Measurements from ENCODE around the gene ERG.

ERG gene

DNA sequence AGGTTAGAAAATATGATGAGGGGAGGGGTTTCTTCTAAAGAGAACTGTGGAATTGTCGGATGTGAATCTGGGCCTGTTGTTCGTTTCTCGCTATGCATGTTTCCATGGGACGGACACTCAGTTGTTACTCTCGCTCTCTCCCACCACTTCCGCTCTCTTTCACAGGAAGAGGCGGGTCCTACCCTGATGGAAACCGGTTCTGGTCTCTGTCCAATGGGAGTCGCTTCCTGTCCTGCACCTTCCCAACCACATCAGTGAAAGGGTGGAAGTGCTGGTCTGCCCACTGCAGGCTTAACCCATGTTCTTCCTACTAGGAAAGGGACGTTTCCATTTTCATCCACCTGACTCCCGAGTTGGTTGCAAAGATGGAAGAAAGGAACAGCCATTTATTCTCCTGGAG lies 122.0 kb downstream of the ERG start:
- H3K9me3 Mint-ChIP-seq, result peaks cover 3% of the 10 kb centered on the region
- no peaks in the 10 kb centered on the region for H3K27me3 Mint-ChIP-seq (ENCODE audit: low read depth)

DNA sequence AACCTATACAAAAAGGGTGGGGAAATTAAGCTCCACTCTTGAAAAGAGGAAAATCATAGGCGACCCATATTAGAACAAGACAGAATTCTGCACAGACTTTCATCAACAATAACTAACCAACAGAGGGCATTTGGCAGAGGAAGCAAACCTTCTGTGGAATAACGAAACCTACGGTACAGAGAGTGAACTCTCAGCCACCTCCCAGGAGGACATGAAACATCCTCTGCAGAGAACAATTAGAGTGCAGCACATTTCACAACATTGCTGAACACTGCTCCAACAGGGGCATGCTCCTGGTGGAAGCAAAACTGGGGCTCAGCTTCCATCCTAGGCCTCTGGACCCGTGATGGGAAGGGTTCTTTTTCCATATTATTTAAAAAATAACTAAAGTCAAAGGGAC lies 130.6 kb downstream of the ERG start:
- Mint-ChIP-seq H3K36me3 (ENCODE audit: low read depth) (no peaks in the 10 kb centered on the region), H3K27ac (no peak overlapping the region), H3K4me1 (ENCODE audit: low read depth) (no peaks in the 10 kb centered on the region), H3K4me3 (no peak overlapping the region), H3K9me3 (no peaks in the 10 kb centered on the region), H3K27me3 (ENCODE audit: low read depth) (peaks cover 12% of the 10 kb centered on the region)

More for the DNA sequence above, 122.0 kb downstream of the ERG start:
- no peaks in the 10 kb centered on the region for H3K36me3 Mint-ChIP-seq (ENCODE audit: low read depth)
- no peaks in the 10 kb centered on the region for H3K4me1 Mint-ChIP-seq (ENCODE audit: low read depth)
- no peak overlapping the region for H3K27ac Mint-ChIP-seq
- H3K4me3 Mint-ChIP-seq, result no peak overlapping the region

DNA sequence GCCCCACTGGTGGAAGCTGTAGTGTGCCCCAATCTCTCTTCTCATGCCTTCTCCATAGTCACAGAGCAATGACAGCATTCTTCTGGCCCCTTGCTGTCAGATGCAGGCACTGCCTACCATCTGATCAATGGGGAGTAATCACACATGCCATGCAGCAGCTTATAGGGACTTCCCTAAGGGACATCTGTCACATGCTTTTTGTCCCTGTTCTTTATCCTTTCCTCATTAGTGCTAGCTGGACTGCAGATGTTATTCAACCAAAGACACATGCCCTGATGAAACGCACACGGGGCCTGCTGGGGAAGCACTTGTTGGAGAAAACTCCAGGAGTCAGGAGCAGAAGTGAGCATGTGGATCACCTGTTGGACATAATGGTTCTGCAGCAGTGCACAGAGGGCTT lies 132.8 kb downstream of the ERG start:
- H3K9me3 Mint-ChIP-seq, result no peaks in the 10 kb centered on the region
- H3K4me1 Mint-ChIP-seq (ENCODE audit: low read depth), result no peaks in the 10 kb centered on the region
- peaks cover 12% of the 10 kb centered on the region for H3K27me3 Mint-ChIP-seq (ENCODE audit: low read depth)
- no peak overlapping the region for H3K27ac Mint-ChIP-seq
- H3K36me3 Mint-ChIP-seq (ENCODE audit: low read depth), result no peaks in the 10 kb centered on the region
- H3K4me3 Mint-ChIP-seq, result no peak overlapping the region

DNA sequence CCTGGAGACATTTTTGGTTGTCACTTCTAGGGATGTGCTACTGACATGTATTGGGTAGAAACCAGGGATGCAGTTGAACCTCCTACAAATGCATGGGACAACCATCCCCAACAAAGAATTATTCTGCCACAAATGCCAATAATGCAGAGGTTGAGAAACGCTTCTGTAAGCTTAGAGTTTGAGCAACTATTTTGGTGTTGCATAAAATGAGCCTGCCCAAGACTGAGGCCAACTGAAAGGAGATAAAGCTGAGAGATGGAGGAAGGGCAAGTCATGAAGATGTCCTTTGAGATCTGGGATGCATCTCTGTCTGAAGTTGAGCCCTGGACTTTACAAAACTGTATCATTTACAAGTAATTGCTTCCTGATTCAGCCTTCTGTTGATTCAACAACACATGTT lies 134.6 kb downstream of the ERG start:
- Mint-ChIP-seq H3K27ac (no peak overlapping the region), H3K36me3 (ENCODE audit: low read depth) (no peaks in the 10 kb centered on the region), H3K4me1 (ENCODE audit: low read depth) (no peaks in the 10 kb centered on the region), H3K27me3 (ENCODE audit: low read depth) (peaks cover 2% of the 10 kb centered on the region), H3K4me3 (no peak overlapping the region), H3K9me3 (no peaks in the 10 kb centered on the region)

DNA sequence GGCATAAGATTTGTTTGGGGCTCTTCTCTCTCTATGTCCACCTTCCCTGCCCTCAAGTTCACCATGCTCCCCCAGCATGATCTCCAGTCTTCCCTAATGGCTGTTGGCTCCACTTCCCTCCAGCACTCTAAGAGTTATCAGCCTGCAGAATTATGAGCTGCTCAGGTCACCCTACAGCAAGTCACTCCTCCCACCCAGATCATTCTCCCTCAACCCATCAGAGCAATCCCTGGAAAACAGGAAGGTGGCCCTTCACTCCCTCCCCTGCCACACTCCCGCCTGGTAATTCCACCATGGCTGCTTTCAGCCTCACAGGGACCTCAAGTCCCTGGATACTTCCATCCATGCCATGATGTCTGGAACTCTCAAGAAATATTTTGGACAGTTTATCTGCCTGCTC lies 137.0 kb downstream of the ERG start:
- Mint-ChIP-seq H3K9me3 (no peaks in the 10 kb centered on the region), H3K4me3 (no peak overlapping the region), H3K4me1 (ENCODE audit: low read depth) (no peaks in the 10 kb centered on the region), H3K27ac (no peak overlapping the region), H3K36me3 (ENCODE audit: low read depth) (no peaks in the 10 kb centered on the region), H3K27me3 (ENCODE audit: low read depth) (no peaks in the 10 kb centered on the region)

DNA sequence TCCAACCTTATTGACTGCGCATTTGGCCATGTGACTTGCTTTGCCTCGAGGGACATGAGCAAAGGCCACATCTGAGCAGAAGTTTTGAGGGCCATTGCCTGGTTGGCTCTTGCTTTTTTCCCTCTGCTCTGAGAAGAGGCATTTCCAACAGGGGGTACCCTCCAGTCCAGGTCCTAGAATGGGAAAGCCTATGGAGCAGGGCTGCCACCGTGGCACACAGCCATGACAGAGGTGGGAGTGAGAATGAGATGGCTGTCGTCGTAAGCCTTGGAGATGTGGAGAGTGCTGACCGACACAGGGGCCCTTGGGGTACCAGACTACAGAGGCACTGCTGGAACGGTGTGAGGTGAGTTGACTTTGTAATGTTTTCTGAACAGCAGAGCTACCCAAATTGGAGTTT lies 138.4 kb downstream of the ERG start:
- no peaks in the 10 kb centered on the region for H3K36me3 Mint-ChIP-seq (ENCODE audit: low read depth)
- H3K4me3 Mint-ChIP-seq, result no peak overlapping the region
- no peaks in the 10 kb centered on the region for H3K4me1 Mint-ChIP-seq (ENCODE audit: low read depth)
- H3K9me3 Mint-ChIP-seq, result no peaks in the 10 kb centered on the region
- no peak overlapping the region for H3K27ac Mint-ChIP-seq
- H3K27me3 Mint-ChIP-seq (ENCODE audit: low read depth), result no peaks in the 10 kb centered on the region

DNA sequence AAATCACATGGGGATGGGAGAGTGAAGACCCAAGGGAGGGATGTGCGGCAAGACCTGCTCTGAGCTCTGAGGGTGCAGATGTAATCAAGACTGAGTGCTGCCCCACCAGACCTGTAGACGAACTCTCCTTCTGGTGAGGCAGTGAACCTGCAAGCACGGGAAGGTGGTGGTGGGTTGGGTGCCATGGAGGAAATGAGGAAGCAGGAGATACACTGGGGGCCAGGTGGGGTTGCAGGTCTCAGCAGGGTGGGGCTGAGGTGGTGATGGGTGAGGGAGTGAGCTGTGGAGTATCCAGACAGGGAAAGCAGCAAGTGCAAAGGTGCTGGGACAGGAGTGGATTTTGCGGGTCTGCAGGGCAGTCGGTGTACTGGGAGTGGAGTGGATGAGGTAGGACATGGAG lies 139.2 kb downstream of the ERG start:
- Mint-ChIP-seq H3K27ac (no peak overlapping the region), H3K4me1 (ENCODE audit: low read depth) (no peaks in the 10 kb centered on the region), H3K36me3 (ENCODE audit: low read depth) (no peaks in the 10 kb centered on the region), H3K4me3 (no peak overlapping the region), H3K9me3 (no peaks in the 10 kb centered on the region), H3K27me3 (ENCODE audit: low read depth) (no peaks in the 10 kb centered on the region)

DNA sequence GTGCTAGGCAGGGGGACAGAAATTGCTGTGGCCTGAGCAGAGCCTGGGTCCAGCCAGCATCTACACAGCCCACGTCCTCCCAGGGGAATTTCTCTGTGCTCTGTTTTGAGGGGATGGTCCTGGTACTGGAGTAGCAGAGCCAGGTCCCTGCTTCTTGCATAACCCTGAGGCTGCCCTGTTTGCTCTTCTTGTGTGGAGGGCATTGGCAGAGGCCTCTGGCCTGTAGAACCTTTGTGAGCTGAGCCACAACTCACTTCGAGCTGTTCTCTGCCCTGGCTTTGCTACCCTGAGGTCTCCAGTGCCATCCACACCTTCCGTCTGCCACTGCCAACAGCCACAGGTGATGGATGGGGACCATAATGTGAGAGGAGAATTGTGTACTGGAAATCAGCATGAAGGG lies 139.6 kb downstream of the ERG start:
- Mint-ChIP-seq H3K4me1 (ENCODE audit: low read depth) (no peaks in the 10 kb centered on the region), H3K9me3 (no peaks in the 10 kb centered on the region), H3K36me3 (ENCODE audit: low read depth) (no peaks in the 10 kb centered on the region), H3K27me3 (ENCODE audit: low read depth) (no peaks in the 10 kb centered on the region), H3K27ac (no peak overlapping the region), H3K4me3 (no peak overlapping the region)

DNA sequence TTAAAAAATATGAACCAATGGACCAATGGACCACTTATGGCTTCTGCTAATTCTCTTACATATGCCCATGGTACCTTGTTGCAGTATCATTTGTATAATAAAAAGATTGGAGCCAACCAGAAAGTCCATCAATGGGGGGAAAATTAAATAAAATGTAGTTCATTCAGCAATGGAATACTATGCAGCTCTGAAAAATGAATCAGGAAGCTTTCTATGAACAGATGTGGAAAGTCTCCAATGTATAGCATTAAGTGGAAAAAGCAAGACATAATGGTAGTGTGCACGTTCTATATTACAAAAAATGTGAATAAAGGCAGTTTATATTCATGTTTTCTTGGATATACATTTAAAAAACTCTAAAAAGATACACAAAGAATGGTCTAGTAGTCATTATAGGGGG lies 140.2 kb downstream of the ERG start:
- H3K27ac Mint-ChIP-seq, result no peak overlapping the region
- no peak overlapping the region for H3K4me3 Mint-ChIP-seq
- H3K9me3 Mint-ChIP-seq, result no peaks in the 10 kb centered on the region
- H3K4me1 Mint-ChIP-seq (ENCODE audit: low read depth), result no peaks in the 10 kb centered on the region
- H3K36me3 Mint-ChIP-seq (ENCODE audit: low read depth), result no peaks in the 10 kb centered on the region
- no peaks in the 10 kb centered on the region for H3K27me3 Mint-ChIP-seq (ENCODE audit: low read depth)

DNA sequence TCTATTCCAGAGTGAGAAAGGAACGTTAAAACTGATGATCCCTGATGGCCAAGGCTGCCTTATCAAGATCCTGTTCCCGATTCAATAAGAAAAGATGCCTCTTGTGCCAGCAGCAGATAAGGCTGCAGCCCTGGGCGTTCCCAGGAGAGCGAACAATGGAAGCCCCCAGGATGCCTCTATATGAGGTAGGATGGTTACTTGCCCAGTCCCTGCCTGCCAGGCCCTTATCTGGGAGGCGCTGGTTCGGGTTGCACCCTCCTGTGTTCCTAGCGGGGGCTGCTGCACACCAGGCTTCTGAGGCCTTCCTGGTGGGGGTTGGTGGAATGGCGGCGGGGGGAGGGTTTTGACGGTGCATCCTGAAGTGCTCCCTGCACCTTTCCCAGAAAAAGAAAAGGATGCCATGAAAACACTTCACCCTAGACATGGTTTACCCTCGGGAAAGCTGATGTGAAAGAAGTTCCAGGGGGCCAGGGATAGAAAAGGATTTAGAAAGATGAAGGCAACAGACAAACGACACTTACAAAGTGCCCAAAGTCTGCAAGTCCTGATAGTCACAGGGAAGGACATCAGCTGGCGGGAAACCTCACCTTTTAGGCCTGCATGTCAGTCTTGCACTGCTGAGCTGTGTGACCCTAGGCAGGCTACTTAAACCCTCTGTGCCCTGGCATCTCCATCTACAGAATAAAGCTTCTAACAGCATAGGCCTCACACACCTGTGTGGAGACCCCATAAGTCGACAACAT lies 141.2 kb downstream of the ERG start:
- no peaks in the 10 kb centered on the region for H3K27me3 Mint-ChIP-seq (ENCODE audit: low read depth)
- H3K4me1 Mint-ChIP-seq (ENCODE audit: low read depth), result no peaks in the 10 kb centered on the region
- H3K27ac Mint-ChIP-seq, result no peak overlapping the region
- no peaks in the 10 kb centered on the region for H3K36me3 Mint-ChIP-seq (ENCODE audit: low read depth)
- no peaks in the 10 kb centered on the region for H3K9me3 Mint-ChIP-seq
- no peak overlapping the region for H3K4me3 Mint-ChIP-seq

DNA sequence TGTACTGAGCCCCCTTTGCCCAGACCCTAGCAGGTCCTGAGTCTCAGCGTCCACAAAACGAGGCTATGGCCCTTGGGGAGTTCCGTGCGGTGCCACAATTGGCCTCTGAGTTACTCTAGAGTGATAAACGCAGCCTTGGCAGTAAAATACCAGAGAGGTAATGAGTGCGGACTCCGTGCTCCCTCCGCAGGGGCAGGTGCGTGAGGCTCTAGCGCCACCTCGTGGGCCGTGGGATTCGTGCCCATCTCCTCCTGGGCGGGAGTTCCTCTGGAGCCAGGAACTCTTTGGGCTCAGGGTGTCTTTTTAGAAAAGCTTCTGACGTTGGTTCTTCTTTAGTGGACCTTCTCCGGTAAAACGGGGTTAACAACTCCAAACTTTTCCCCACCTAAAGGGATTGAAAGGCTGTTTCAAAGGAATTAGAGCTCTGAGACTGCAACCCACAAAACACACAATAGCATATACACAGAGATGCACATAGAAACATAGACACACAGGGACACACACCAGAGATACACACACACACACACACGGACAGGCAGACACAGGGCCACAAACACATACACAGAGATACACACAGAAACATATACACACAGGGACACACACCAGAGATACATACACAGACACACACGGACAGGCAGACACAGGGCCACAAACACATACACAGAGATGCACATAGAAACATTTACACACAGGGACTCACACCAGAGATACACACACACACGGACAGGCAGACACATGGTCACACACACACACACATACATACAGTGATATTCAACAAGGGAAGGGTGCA lies 142.1 kb downstream of the ERG start:
- Mint-ChIP-seq H3K36me3 (ENCODE audit: low read depth) (no peaks in the 10 kb centered on the region), H3K9me3 (no peaks in the 10 kb centered on the region), H3K4me1 (ENCODE audit: low read depth) (peaks cover 3% of the 10 kb centered on the region), H3K4me3 (no peak overlapping the region), H3K27me3 (ENCODE audit: low read depth) (no peaks in the 10 kb centered on the region), H3K27ac (no peak overlapping the region)

DNA sequence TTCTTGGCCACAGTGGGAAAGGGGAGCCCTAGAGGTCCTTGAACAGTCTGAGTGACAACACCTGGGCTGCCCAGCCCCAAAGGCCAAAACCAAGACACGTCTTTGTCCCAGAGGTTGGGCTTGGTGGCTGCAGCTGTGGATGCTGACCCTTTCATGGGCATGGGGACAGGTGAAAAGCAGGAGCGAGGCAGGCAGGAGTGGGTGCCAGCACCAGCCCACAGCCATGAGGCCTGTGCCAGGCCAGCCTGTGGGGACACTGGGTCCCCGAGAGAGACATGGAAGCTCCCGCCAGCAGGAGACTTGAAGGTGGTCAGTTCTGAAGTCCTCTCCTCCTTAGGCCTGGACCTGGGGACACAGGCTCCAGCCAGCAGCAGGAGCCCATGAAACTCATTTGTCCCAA lies 142.9 kb downstream of the ERG start:
- Mint-ChIP-seq H3K27me3 (ENCODE audit: low read depth) (no peaks in the 10 kb centered on the region), H3K4me3 (no peak overlapping the region), H3K9me3 (no peaks in the 10 kb centered on the region), H3K36me3 (ENCODE audit: low read depth) (no peaks in the 10 kb centered on the region), H3K4me1 (ENCODE audit: low read depth) (peaks cover 3% of the 10 kb centered on the region), H3K27ac (no peak overlapping the region)

DNA sequence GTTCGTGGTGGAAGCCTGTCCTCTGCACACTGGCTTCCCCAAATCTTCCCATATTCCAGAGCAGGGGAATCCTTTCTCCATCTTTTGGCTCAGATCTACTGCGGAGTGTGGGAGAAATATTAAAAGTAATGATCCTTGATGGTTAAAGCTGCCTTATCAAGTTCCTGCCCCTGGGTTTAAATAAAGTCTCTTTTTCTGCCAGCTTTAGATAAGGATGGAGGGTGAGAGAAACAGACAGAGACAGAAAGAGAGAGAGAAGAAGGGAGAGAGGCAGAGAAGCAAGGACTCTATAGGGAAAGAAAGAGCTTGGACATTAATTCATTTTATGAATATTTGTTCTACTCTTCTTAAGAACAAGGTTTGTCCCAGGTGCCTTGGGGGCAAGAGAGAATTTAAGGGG lies 143.5 kb downstream of the ERG start:
- H3K4me1 Mint-ChIP-seq (ENCODE audit: low read depth), result peaks cover 7% of the 10 kb centered on the region
- H3K4me3 Mint-ChIP-seq, result no peak overlapping the region
- H3K9me3 Mint-ChIP-seq, result no peaks in the 10 kb centered on the region
- no peaks in the 10 kb centered on the region for H3K27me3 Mint-ChIP-seq (ENCODE audit: low read depth)
- no peak overlapping the region for H3K27ac Mint-ChIP-seq
- no peaks in the 10 kb centered on the region for H3K36me3 Mint-ChIP-seq (ENCODE audit: low read depth)

DNA sequence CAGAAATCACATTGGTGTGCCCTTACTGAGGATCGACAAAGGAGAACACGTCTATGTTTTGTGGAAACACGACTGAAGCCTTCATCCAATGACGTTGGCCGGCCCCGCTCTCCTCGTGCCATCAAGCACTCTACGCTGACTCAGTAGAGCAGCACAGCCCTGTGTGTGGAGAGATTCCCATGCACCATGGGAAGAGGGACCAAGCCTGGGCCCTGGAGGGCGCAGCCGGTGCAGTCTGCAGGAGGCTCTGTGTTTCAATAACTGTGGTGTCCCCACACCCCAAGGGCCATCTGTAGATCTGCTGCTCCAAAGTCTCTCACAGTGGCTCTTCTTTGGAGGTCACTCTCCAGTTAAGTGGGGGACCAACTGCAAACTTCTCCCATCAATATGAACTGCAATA lies 144.0 kb downstream of the ERG start:
- Mint-ChIP-seq H3K27me3 (ENCODE audit: low read depth) (no peaks in the 10 kb centered on the region), H3K27ac (no peak overlapping the region), H3K36me3 (ENCODE audit: low read depth) (no peaks in the 10 kb centered on the region), H3K4me1 (ENCODE audit: low read depth) (peaks cover 7% of the 10 kb centered on the region), H3K4me3 (no peak overlapping the region), H3K9me3 (no peaks in the 10 kb centered on the region)

DNA sequence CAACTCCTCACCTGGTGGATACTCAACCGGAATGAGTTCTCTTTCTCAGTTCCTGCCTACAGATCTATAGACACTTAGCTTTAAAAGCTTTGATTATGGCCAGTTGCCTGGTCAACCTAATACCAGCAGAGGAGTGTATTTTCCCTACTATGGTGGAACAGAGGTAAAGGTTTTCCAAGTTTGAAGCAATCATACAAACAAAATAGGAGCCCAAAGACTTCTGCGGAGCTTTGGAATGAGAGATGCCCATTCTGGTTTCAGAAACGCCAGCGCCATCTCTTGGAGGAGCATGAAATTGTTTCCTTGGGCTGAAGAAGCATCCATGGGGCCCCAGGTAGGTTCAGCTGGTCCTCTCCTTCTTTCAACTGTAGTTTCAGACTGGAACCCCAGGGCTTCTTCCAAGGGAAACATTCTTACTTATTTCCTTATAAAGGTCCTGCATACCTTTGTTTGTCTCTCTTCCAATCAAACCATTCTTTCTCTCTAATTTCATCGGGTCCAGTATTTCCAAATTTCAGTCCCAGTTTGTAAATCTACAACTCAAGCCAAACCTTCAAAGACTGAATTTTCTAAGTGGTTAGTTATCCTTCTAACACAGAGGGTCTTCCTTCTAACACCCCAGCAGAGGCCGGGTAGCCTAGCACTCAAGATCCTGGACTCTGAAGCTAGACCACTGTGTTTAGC lies 145.6 kb downstream of the ERG start:
- no peak overlapping the region for H3K4me3 Mint-ChIP-seq

More for the DNA sequence above, 145.6 kb downstream of the ERG start:
- Mint-ChIP-seq H3K27ac (no peak overlapping the region), H3K27me3 (ENCODE audit: low read depth) (no peaks in the 10 kb centered on the region), H3K9me3 (no peaks in the 10 kb centered on the region), H3K4me1 (ENCODE audit: low read depth) (peaks cover 7% of the 10 kb centered on the region), H3K36me3 (ENCODE audit: low read depth) (no peaks in the 10 kb centered on the region)

Measured in T-helper 1 cell treated with Interleukin-12 subunit alpha and Interleukin-12 subunit beta and Interleukin-4 antibody, amounts not matched to agents 30 μg/mL and 1 μg/mL, for 36 hours (primary cell).